ENCODE data around the gene CUX1. TPM values are rescaled to one million over a fixed set of nuclear protein-coding genes. Genes with fewer than 3 reads are reported as not detected.
A peak's percentile ranks its signal among the peaks of the same experiment; 100 is the strongest.

CUX1 gene, protein sequence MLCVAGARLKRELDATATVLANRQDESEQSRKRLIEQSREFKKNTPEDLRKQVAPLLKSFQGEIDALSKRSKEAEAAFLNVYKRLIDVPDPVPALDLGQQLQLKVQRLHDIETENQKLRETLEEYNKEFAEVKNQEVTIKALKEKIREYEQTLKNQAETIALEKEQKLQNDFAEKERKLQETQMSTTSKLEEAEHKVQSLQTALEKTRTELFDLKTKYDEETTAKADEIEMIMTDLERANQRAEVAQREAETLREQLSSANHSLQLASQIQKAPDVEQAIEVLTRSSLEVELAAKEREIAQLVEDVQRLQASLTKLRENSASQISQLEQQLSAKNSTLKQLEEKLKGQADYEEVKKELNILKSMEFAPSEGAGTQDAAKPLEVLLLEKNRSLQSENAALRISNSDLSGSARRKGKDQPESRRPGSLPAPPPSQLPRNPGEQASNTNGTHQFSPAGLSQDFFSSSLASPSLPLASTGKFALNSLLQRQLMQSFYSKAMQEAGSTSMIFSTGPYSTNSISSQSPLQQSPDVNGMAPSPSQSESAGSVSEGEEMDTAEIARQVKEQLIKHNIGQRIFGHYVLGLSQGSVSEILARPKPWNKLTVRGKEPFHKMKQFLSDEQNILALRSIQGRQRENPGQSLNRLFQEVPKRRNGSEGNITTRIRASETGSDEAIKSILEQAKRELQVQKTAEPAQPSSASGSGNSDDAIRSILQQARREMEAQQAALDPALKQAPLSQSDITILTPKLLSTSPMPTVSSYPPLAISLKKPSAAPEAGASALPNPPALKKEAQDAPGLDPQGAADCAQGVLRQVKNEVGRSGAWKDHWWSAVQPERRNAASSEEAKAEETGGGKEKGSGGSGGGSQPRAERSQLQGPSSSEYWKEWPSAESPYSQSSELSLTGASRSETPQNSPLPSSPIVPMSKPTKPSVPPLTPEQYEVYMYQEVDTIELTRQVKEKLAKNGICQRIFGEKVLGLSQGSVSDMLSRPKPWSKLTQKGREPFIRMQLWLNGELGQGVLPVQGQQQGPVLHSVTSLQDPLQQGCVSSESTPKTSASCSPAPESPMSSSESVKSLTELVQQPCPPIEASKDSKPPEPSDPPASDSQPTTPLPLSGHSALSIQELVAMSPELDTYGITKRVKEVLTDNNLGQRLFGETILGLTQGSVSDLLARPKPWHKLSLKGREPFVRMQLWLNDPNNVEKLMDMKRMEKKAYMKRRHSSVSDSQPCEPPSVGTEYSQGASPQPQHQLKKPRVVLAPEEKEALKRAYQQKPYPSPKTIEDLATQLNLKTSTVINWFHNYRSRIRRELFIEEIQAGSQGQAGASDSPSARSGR (N-terminal part only)
- 17.8 TPM for polyA plus RNA-seq (2012; ENCODE audit: low read depth, missing spikeins)

DNA sequence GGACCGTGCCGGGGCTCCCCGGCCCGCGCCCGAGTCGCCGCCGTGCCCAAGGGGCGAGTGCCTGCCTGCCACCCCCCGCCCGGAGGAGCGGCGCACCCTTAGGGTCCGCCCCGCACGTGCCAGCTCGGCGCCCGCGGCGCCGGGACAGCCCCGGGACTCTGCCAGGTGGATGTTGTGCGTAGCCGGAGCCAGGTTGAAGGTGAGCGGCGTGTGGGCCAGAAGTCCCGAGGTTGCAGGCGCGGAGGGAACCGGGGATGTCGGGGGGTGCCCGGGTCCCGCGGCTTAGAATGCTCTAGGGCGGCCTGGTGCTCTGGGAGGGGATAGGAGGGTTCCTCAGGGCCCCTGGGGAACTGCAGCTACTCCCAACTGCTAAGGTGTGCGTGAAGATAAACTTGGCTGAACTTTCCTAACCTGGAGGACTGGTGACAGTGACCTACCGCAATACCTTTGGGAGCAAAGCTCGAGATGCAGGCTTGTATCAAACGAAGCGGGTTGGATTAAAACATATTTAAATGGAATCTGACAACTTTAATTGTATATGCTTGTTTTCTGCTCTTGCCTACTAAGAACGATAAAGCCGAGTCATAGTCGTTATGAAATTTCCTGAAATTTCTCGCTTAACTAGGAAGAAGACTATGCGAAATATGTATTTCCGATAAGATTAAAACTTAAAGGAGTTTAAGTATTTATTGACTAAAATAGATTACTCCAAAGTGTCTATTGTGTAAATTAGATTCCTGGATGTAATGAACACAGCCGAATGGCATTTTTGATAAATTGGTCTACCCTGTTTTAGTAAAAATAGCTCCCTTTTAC, at the start of gene CUX1:
TSS of gene CUX1 (plus strand) at position 156 of the 816 bp plus-strand sequence. CDS start at position 170, 14 bp downstream.
- TF ChIP-seq POLR2AphosphoS5 (IDR thresholded peaks at IDR 0.05; ENCODE audit: low read depth, low read length), result no peak
- no peak for TF ChIP-seq PAX5 (IDR thresholded peaks at IDR 0.05; ENCODE audit: insufficient read depth, low read length, severe bottlenecking)
- no peak for TF ChIP-seq POU2F2 (IDR thresholded peaks at IDR 0.05; ENCODE audit: low read depth, low read length)
- no peak for TF ChIP-seq TAF1 (IDR thresholded peaks at IDR 0.05; ENCODE audit: low read depth, low read length)
- TF ChIP-seq POLR2A (IDR thresholded peaks at IDR 0.05; ENCODE audit: low read depth, low read length), result no peak
- TF ChIP-seq SPI1 (IDR thresholded peaks at IDR 0.05; ENCODE audit: low read depth, low read length), result no peak
- DNase-seq (ENCODE audit: insufficient read length, low spot score) (no peak), FAIRE-seq (peak; percentile 23)

DNA sequence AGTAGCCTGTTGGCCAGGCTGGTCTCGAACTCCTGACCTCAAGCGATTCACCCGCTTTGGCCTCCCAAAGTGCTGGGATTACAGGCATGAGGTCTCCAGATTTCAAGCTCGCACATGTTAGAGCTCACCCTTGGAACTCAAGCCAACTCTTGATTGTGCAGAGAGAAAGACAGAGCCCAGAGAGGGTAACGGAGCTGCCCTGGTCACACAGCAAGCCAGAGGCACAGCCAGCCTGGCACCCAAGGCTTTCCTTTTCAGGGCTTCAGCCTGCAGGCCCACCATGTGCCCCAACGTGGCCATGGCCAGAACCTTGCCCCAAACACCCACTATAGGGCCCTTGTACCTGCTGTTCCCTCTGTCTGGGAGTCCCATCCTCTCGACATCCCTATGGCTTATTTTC, 49.1 kb upstream of the CUX1 start:
- TF ChIP-seq POLR2AphosphoS5 (IDR thresholded peaks at IDR 0.05; ENCODE audit: low read depth, low read length), result no peak
- TF ChIP-seq POU2F2 (IDR thresholded peaks at IDR 0.05; ENCODE audit: low read depth, low read length), result no peak
- TF ChIP-seq SPI1 (IDR thresholded peaks at IDR 0.05; ENCODE audit: low read depth, low read length), result no peak
- TF ChIP-seq PAX5 (IDR thresholded peaks at IDR 0.05; ENCODE audit: insufficient read depth, low read length, severe bottlenecking), result no peak
- no peak for TF ChIP-seq TAF1 (IDR thresholded peaks at IDR 0.05; ENCODE audit: low read depth, low read length)
- TF ChIP-seq POLR2A (IDR thresholded peaks at IDR 0.05; ENCODE audit: low read depth, low read length), result no peak
- FAIRE-seq, result no peak
- DNase-seq (ENCODE audit: insufficient read length, low spot score), result no peak

DNA sequence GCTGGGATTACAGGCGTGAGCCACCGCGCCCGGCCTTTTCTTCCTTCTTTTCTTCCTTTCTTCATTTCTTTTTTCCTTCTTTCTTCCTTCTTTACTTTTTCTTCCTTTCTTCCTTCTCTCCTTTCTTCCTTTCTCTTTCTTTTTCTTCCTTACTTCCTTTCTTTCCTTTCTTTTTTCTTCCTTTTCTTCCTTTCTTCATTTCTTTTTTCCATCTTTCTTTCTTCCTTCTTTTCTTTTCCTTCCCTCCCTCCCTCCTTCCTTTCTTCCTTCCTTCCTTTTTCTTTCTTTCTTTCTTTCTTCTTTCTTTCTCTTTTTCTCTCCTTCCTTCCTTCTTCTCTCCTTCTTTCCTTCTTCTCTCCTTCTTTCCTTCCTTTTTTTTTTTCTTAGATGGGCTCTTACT, 47.0 kb upstream of the CUX1 start:
- FAIRE-seq (no peak), DNase-seq (ENCODE audit: insufficient read length, low spot score) (no peak)
- no peak for TF ChIP-seq POLR2A (IDR thresholded peaks at IDR 0.05; ENCODE audit: low read depth, low read length)
- TF ChIP-seq SPI1 (IDR thresholded peaks at IDR 0.05; ENCODE audit: low read depth, low read length), result no peak
- no peak for TF ChIP-seq PAX5 (IDR thresholded peaks at IDR 0.05; ENCODE audit: insufficient read depth, low read length, severe bottlenecking)
- no peak for TF ChIP-seq POU2F2 (IDR thresholded peaks at IDR 0.05; ENCODE audit: low read depth, low read length)
- no peak for TF ChIP-seq POLR2AphosphoS5 (IDR thresholded peaks at IDR 0.05; ENCODE audit: low read depth, low read length)
- no peak for TF ChIP-seq TAF1 (IDR thresholded peaks at IDR 0.05; ENCODE audit: low read depth, low read length)

DNA sequence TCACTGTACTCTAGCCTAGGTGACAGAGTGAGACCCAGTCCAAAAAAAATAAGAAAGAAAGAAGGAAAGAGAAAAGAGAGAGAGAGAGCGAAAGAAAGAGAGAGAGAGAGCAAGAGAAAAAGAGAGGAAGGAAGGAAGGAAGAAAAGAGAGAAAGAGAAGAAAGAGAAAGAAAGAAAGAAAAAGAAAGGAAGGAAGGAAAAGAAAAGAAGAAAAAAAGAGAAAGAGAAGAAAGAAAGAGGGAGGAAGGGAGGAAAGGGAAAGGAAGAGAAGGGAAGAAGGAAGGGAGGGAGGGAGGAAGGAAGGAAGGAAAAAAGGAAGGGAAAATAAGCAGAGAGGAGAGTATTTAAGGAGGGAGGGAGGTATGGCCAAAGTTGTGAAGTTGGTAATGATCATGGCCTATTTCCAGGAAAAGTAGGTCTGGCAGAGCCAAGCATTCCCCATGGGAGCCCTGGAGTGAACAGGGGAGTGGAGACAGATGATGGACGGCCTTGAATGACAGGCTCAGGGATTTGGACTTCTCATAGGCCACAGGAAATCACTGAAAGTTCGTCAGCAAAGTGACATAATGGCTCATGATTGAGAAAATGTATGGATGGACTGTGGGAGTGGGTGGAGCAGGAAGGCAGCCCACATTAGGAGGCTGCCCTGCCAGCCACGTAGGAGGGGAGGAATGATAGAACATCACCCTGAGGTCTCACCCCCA, 44.8 kb upstream of the CUX1 start:
- TF ChIP-seq POLR2A (IDR thresholded peaks at IDR 0.05; ENCODE audit: low read depth, low read length), result no peak
- TF ChIP-seq PAX5 (IDR thresholded peaks at IDR 0.05; ENCODE audit: insufficient read depth, low read length, severe bottlenecking), result no peak
- no peak for TF ChIP-seq SPI1 (IDR thresholded peaks at IDR 0.05; ENCODE audit: low read depth, low read length)
- TF ChIP-seq POLR2AphosphoS5 (IDR thresholded peaks at IDR 0.05; ENCODE audit: low read depth, low read length), result no peak
- FAIRE-seq, result no peak
- no peak for DNase-seq (ENCODE audit: insufficient read length, low spot score)

DNA sequence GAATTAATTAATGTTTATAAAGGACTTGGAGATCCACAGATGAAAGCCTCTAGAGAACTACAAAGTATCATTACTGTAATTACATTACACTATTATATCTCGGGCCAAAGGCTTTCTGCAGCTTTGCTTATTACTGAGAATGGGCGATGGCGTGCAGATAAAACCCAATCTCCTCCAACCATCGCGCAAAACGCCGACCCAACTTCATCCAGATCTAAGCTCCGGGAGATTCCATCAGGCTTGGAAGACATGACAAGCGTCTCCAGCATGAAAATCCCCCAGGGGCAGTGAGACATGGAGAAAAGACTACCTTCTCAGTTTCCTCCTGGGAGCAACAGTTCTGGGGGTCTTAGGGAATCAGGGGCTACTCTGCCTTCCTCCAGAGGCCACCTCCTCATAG, 42.2 kb upstream of the CUX1 start:
- TF ChIP-seq SPI1 (IDR thresholded peaks at IDR 0.05; ENCODE audit: low read depth, low read length) (no peak), POU2F2 (IDR thresholded peaks at IDR 0.05; ENCODE audit: low read depth, low read length) (no peak), PAX5 (IDR thresholded peaks at IDR 0.05; ENCODE audit: insufficient read depth, low read length, severe bottlenecking) (no peak), POLR2A (IDR thresholded peaks at IDR 0.05; ENCODE audit: low read depth, low read length) (no peak), TAF1 (IDR thresholded peaks at IDR 0.05; ENCODE audit: low read depth, low read length) (no peak), POLR2AphosphoS5 (IDR thresholded peaks at IDR 0.05; ENCODE audit: low read depth, low read length) (no peak)
- no peak for FAIRE-seq
- no peak for DNase-seq (ENCODE audit: insufficient read length, low spot score)

DNA sequence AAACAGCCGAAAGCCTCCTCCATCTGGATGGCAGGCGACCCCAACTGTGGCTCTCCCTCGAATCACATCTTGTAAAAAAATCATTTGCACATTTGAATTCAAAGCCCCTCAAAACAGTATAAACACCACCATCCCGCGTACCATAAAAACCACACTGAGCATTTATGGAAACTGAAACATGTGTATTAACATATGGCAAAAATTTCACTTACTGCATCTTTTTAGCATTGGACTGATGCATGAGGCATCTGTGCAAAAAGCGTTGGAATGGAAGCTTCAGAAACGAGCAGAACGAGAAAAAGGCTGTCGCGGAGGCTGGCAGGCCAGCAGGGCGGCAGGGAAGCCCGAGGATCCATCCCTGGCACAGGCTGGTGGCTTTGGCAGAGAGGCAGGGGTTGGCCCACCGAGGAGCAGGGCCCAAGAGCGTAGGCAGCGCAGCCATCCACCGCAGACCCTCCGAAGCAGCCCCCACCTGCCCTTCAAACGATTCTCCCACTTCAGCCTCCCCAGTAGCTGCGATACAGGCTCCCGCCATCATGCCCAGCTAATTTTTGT, 39.3 kb upstream of the CUX1 start:
- FAIRE-seq (no peak), DNase-seq (ENCODE audit: insufficient read length, low spot score) (no peak)
- TF ChIP-seq TAF1 (IDR thresholded peaks at IDR 0.05; ENCODE audit: low read depth, low read length) (no peak), SPI1 (IDR thresholded peaks at IDR 0.05; ENCODE audit: low read depth, low read length) (no peak), POU2F2 (IDR thresholded peaks at IDR 0.05; ENCODE audit: low read depth, low read length) (no peak), POLR2AphosphoS5 (IDR thresholded peaks at IDR 0.05; ENCODE audit: low read depth, low read length) (no peak), POLR2A (IDR thresholded peaks at IDR 0.05; ENCODE audit: low read depth, low read length) (no peak), PAX5 (IDR thresholded peaks at IDR 0.05; ENCODE audit: insufficient read depth, low read length, severe bottlenecking) (no peak)

DNA sequence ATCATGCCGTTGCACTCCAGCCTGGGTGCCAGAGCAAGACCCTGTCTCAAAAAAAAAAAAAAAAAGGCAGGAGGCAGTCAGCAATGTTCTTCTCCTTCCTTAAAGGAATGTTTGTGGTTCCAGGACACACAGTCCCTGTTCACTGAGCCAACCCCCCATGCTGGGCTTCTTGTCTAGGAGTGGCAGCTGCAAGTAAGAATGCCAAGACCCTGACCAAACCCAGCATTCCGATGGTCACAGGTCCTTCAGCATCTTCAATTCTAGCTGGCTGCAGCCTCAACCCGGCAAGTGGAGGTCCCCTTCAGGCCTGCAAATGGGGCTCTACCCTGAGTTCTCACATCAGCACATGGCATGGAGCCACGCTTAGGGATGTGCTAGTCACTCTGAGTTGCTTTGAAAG, 38.2 kb upstream of the CUX1 start:
- no peak for DNase-seq (ENCODE audit: insufficient read length, low spot score)
- no peak for FAIRE-seq
- no peak for TF ChIP-seq PAX5 (IDR thresholded peaks at IDR 0.05; ENCODE audit: insufficient read depth, low read length, severe bottlenecking)
- TF ChIP-seq POLR2AphosphoS5 (IDR thresholded peaks at IDR 0.05; ENCODE audit: low read depth, low read length), result no peak
- no peak for TF ChIP-seq POLR2A (IDR thresholded peaks at IDR 0.05; ENCODE audit: low read depth, low read length)
- TF ChIP-seq TAF1 (IDR thresholded peaks at IDR 0.05; ENCODE audit: low read depth, low read length), result no peak
- no peak for TF ChIP-seq POU2F2 (IDR thresholded peaks at IDR 0.05; ENCODE audit: low read depth, low read length)
- no peak for TF ChIP-seq SPI1 (IDR thresholded peaks at IDR 0.05; ENCODE audit: low read depth, low read length)

Data from GM12891 (cell line).